Right lobe of liver (tissue), 6 donors: Measurements from ENCODE around the gene ERFE. TPM values are rescaled to one million over a fixed set of nuclear protein-coding genes. Genes with fewer than 3 reads are reported as not detected.

Source experiments
- ATAC-seq, 4 donors: fragments of 200-7000 bp; cut with Tn5 transposase; one replicate each; pipeline ENCODE4 v1.9.1; 2020; ENCODE audit warnings: mild to moderate bottlenecking in 4 of 4, moderate library complexity in 4 of 4
- DNase-seq, 3 donors: peaks; one replicate each; pipeline ENCODE4 v3.0.0-alpha.2; 2020
- H3K27ac ChIP-seq, 3 donors: fragments of 200-600 bp; one replicate each; pipeline ENCODE4 v1.8.0; 2022
- H3K27me3 ChIP-seq, 2 donors: fragments of 200-600 bp; one replicate each; pipeline ENCODE4 v1.8.0; 2022
- H3K36me3 ChIP-seq, 4 donors: fragments of 200-600 bp; sonication (generic) in 1 of 4; one replicate each; pipeline versions ENCODE4 v1.5.1 to v1.8.0; 2017 to 2022; ENCODE audit warnings: control low read depth in 1 of 4
- H3K4me1 ChIP-seq, 4 donors: fragments of 200-600 bp; sonication (generic) in 1 of 4; one replicate each; pipeline versions ENCODE4 v1.5.1 to v1.8.0; 2017 to 2022; ENCODE audit warnings: control low read depth in 1 of 4
- H3K4me3 ChIP-seq, 3 donors: fragments of 200-600 bp; one replicate each; pipeline ENCODE4 v1.8.0; 2022
- H3K9me3 ChIP-seq, 4 donors: fragments of 200-600 bp; sonication (generic) in 1 of 4; one replicate each; pipeline versions ENCODE4 v1.5.1 to v1.8.0; 2017 to 2022; ENCODE audit warnings: control low read depth in 1 of 4
- CTCF ChIP-seq, 4 donors: fragments of 200-600 bp in 3 of 4; fragments of 450-650 bp in 1 of 4; IDR thresholded peaks; one replicate each; pipeline versions ENCODE4 v1.5.1 to v1.8.0; 2016 to 2022; ENCODE audit warnings: antibody characterized with exemption in 4 of 4, mild to moderate bottlenecking in 2 of 4
- POLR2A ChIP-seq: fragments of 450-650 bp; IDR thresholded peaks from one replicate; pipeline ENCODE4 v1.6.1; 2017; ENCODE audit warnings: antibody characterized with exemption, mild to moderate bottlenecking
- WGBS: methylation state at CpG from one replicate; pipeline ENCODE4 v1.1.6; 2018; ENCODE audit warnings: low coverage, low lambda C conversion rate; ENCODE audit not compliant: insufficient coverage; ENCODE audit errors: missing lambda C conversion rate; 5-methylcytosine and 5-hydroxymethylcytosine counted together
- intact Hi-C, 2 donors: fragments of 100-400 bp; cut with DNase I; formaldehyde crosslinking; loops; one replicate each; pipeline versions ENCODE4 v1.11.2 to v1.14.1; 2022
- total RNA-seq, 6 experiments: library from RNA; depleted of rRNA in 2 of 6; stranded (reverse); fragments of >200 nt in 2 of 6; fragmentation: NEBNext Ultra II Directional in 3 of 6; extraction: Animal tissue kit (Norgen Biotek cat#: 25700) in 3 of 6; gene quantifications; one replicate each; pipeline versions ENCODE4 v1.1.0 to v1.2.4, GENCODE V29; 2016 to 2023
- donor health status: DM: no; HTN: yes; CAD: no.
- donor health status: DM: no; HTN: no; CAD: no.
- donor health status: DM: no; HTN: no; CAD: no.
- donor health status: DM: no; HTN: yes; CAD: no.
- donor health status: DM: no; HTN: yes; CAD: no.

The ERFE gene
- total RNA-seq, 6 experiments from 2014 or later, result 0.27 to 1.4 (median 0.31) TPM; not detected in 3

- ATAC-seq (no peak), DNase-seq (peak in 1 of 3 donors; percentile 22)
- TF ChIP-seq CTCF (IDR thresholded peaks at IDR 0.05), result no peak
- TF ChIP-seq POLR2A, result no peak
- Histone ChIP-seq H3K27me3 (no peaks in the 10 kb centered on the region), H3K4me3 (peak overlapping the region in 1 of 3 donors; percentile 24), H3K36me3 (no peaks in the 10 kb centered on the region), H3K27ac (no peak overlapping the region), H3K4me1 (no peaks in the 10 kb centered on the region), H3K9me3 (no peaks in the 10 kb centered on the region)
- intact Hi-C loops, result no loop called here
- WGBS, result 6% methylated on average over 7 of the region's 52 CpGs
Observed at GRCh38 chr2:238159071-238159539, 335 bp downstream of the ERFE start.

- Histone ChIP-seq H3K27me3 (no peaks in the 10 kb centered on the region), H3K27ac (no peak overlapping the region), H3K9me3 (no peaks in the 10 kb centered on the region), H3K4me3 (no peak overlapping the region), H3K36me3 (no peaks in the 10 kb centered on the region), H3K4me1 (no peaks in the 10 kb centered on the region)
- DNase-seq, result peak in 1 of 3 donors; percentile 35
- no peak for ATAC-seq
- no peak for TF ChIP-seq CTCF (IDR thresholded peaks at IDR 0.05)
- TF ChIP-seq POLR2A, result no peak
- intact Hi-C loops, result no loop called here
- no CpG with 5 or more reads among the region's 10 CpGs for WGBS
Observed at GRCh38 chr2:238159661-238160205, 963 bp downstream of the ERFE start.

GRCh38 chr2:238160206-238161129 lies 1.7 kb downstream of the ERFE start:
- Histone ChIP-seq H3K27ac (no peak overlapping the region), H3K4me3 (no peak overlapping the region), H3K9me3 (no peaks in the 10 kb centered on the region), H3K4me1 (no peaks in the 10 kb centered on the region), H3K27me3 (no peaks in the 10 kb centered on the region), H3K36me3 (no peaks in the 10 kb centered on the region)
- intact Hi-C loops, result no loop called here
- 55% methylated on average over 4 of the region's 23 CpGs for WGBS
- DNase-seq (peak in 1 of 3 donors; percentile 47), ATAC-seq (peak in 3 of 4 donors; percentile 17 to 30 (median 29))
- TF ChIP-seq CTCF (IDR thresholded peaks at IDR 0.05) (peak in 1 of 4 donors; percentile 6), POLR2A (no peak)

- TF ChIP-seq CTCF (IDR thresholded peaks at IDR 0.05), result no peak
- no peak for TF ChIP-seq POLR2A
- Histone ChIP-seq H3K27ac (no peak overlapping the region), H3K4me3 (no peak overlapping the region), H3K4me1 (no peaks in the 10 kb centered on the region), H3K36me3 (no peaks in the 10 kb centered on the region), H3K9me3 (no peaks in the 10 kb centered on the region), H3K27me3 (no peaks in the 10 kb centered on the region)
- intact Hi-C loops, result no loop called here
- WGBS, result 96% methylated on average over 5 of the region's 21 CpGs
- DNase-seq, result no peak
- ATAC-seq, result no peak
Observed at GRCh38 chr2:238161291-238162051, 2.7 kb downstream of the ERFE start.
